Upper lobe of right lung (tissue), 1 donor: ENCODE results near the gene TRPM4. TPM values are rescaled to one million over a fixed set of nuclear protein-coding genes. Genes with fewer than 3 reads are reported as not detected.

Source experiments
- ATAC-seq: fragments of 200-7000 bp; cut with Tn5 transposase; one replicate; pipeline ENCODE4 v1.9.1; 2020; ENCODE audit warnings: mild to moderate bottlenecking, moderate library complexity
- DNase-seq: peaks from one replicate; pipeline ENCODE4 v3.0.0-alpha.2; 2020
- H3K27ac ChIP-seq: fragments of 200-600 bp; one replicate; pipeline ENCODE4 v1.8.0; 2022
- H3K27me3 ChIP-seq: fragments of 200-600 bp; one replicate; pipeline ENCODE4 v1.8.0; 2022; ENCODE audit warnings: mild to moderate bottlenecking
- H3K36me3 ChIP-seq: fragments of 200-600 bp; one replicate; pipeline ENCODE4 v1.8.0; 2022
- H3K4me1 ChIP-seq: fragments of 200-600 bp; one replicate; pipeline ENCODE4 v1.8.0; 2022
- H3K4me3 ChIP-seq: fragments of 200-600 bp; one replicate; pipeline ENCODE4 v1.8.0; 2022; ENCODE audit warnings: mild to moderate bottlenecking
- H3K9me3 ChIP-seq: fragments of 200-600 bp; one replicate; pipeline ENCODE4 v1.8.0; 2022
- CTCF ChIP-seq: fragments of 200-600 bp; IDR thresholded peaks from one replicate; pipeline ENCODE4 v1.8.0; 2022; ENCODE audit warnings: antibody characterized with exemption
- intact Hi-C: fragments of 100-400 bp; cut with DNase I; formaldehyde crosslinking; loops from one replicate; pipeline ENCODE4 v1.11.0; 2022
- total RNA-seq: library from RNA; stranded (reverse); fragmentation: NEBNext Ultra II Directional; extraction: Animal tissue kit (Norgen Biotek cat#: 25700); gene quantifications from one replicate; pipeline ENCODE4 v1.2.1, GENCODE V29; 2021
- donor health status: DM: no; HTN: yes; CAD: no; lungs with severe emphysema.

TRPM4 gene
- total RNA-seq, 1 donor from 2014 or later = 44.3 TPM

GRCh38 chr19:49243726-49244125, 86.1 kb downstream of the TRPM4 start:
- intact Hi-C loops = no loop called here
- Histone ChIP-seq H3K4me3 (no peak overlapping the region), H3K9me3 (no peaks in the 10 kb centered on the region), H3K27me3 (no peaks in the 10 kb centered on the region), H3K27ac (no peak overlapping the region), H3K36me3 (no peaks in the 10 kb centered on the region), H3K4me1 (no peaks in the 10 kb centered on the region)
- ATAC-seq (no peak), DNase-seq (no peak)
- TF ChIP-seq CTCF = no peak

GRCh38 chr19:49244256-49244655, 86.7 kb downstream of the TRPM4 start:
- Histone ChIP-seq H3K27ac (no peak overlapping the region), H3K4me3 (no peak overlapping the region), H3K27me3 (no peaks in the 10 kb centered on the region), H3K4me1 (no peaks in the 10 kb centered on the region), H3K36me3 (no peaks in the 10 kb centered on the region), H3K9me3 (no peaks in the 10 kb centered on the region)
- intact Hi-C loops = no loop called here
- ATAC-seq = no peak
- TF ChIP-seq CTCF = no peak
- no peak for DNase-seq

- TF ChIP-seq CTCF = no peak
- DNase-seq = no peak
- Histone ChIP-seq H3K4me3 (no peak overlapping the region), H3K27me3 (no peaks in the 10 kb centered on the region), H3K27ac (no peak overlapping the region), H3K36me3 (no peaks in the 10 kb centered on the region), H3K4me1 (no peaks in the 10 kb centered on the region), H3K9me3 (no peaks in the 10 kb centered on the region)
- intact Hi-C loops = no loop called here
- no peak for ATAC-seq
Observed at GRCh38 chr19:49247676-49248075, 90.1 kb downstream of the TRPM4 start.

GRCh38 chr19:49249933-49250332, 92.3 kb downstream of the TRPM4 start:
- DNase-seq = no peak
- H3K36me3 ChIP-seq = no peaks in the 10 kb centered on the region
- intact Hi-C loops = no loop called here
- no peak for TF ChIP-seq CTCF
- H3K27me3 ChIP-seq = no peaks in the 10 kb centered on the region
- no peaks in the 10 kb centered on the region for H3K4me1 ChIP-seq
- H3K9me3 ChIP-seq = no peaks in the 10 kb centered on the region
- H3K4me3 ChIP-seq = no peak overlapping the region
- ATAC-seq = no peak
- H3K27ac ChIP-seq = no peak overlapping the region

GRCh38 chr19:49255674-49256073, 98.1 kb downstream of the TRPM4 start:
- TF ChIP-seq CTCF = no peak
- Histone ChIP-seq H3K9me3 (peaks cover 5% of the 10 kb centered on the region), H3K4me1 (no peaks in the 10 kb centered on the region), H3K4me3 (no peak overlapping the region), H3K27me3 (no peaks in the 10 kb centered on the region), H3K36me3 (no peaks in the 10 kb centered on the region), H3K27ac (no peak overlapping the region)
- intact Hi-C loops = no loop called here
- DNase-seq (no peak), ATAC-seq (no peak)

GRCh38 chr19:49256691-49257090, 99.1 kb downstream of the TRPM4 start:
- no peak for TF ChIP-seq CTCF
- Histone ChIP-seq H3K4me1 (no peaks in the 10 kb centered on the region), H3K36me3 (no peaks in the 10 kb centered on the region), H3K27me3 (no peaks in the 10 kb centered on the region), H3K27ac (no peak overlapping the region), H3K4me3 (no peak overlapping the region), H3K9me3 (peaks cover 5% of the 10 kb centered on the region)
- ATAC-seq (no peak), DNase-seq (no peak)
- intact Hi-C loops = no loop called here
